Lower lobe of right lung (tissue), 2 donors: ENCODE data around the gene DOCK4. TPM values are rescaled to one million over a fixed set of nuclear protein-coding genes. Genes with fewer than 3 reads are reported as not detected.
"Not testable (repeated sequence)": the region's sequence is repeated elsewhere in the genome, so short reads cannot be mapped to it uniquely, and the experiment has no call there.

ENCODE experiments used
- ATAC-seq, 2 donors: fragments of 200-7000 bp; cut with Tn5 transposase; one replicate each; pipeline ENCODE4 v1.9.1; 2020 to 2022; ENCODE audit warnings: mild to moderate bottlenecking in 2 of 2, moderate library complexity in 2 of 2
- DNase-seq: peaks from one replicate; pipeline ENCODE4 v3.0.0-alpha.2; 2020
- H3K27ac ChIP-seq: fragments of 200-600 bp; one replicate; pipeline ENCODE4 v1.8.0; 2022
- H3K27me3 ChIP-seq: fragments of 200-600 bp; one replicate; pipeline ENCODE4 v1.8.0; 2022; ENCODE audit warnings: low read depth
- H3K36me3 ChIP-seq: fragments of 200-600 bp; one replicate; pipeline ENCODE4 v1.8.0; 2022; ENCODE audit warnings: mild to moderate bottlenecking
- H3K4me1 ChIP-seq: fragments of 200-600 bp; one replicate; pipeline ENCODE4 v1.8.0; 2022
- H3K4me3 ChIP-seq: fragments of 200-600 bp; one replicate; pipeline ENCODE4 v1.8.0; 2022; ENCODE audit warnings: mild to moderate bottlenecking
- H3K9me3 ChIP-seq: fragments of 200-600 bp; one replicate; pipeline ENCODE4 v1.8.0; 2022
- CTCF ChIP-seq: fragments of 200-600 bp; IDR thresholded peaks from one replicate; pipeline ENCODE4 v1.8.0; 2022; ENCODE audit warnings: antibody characterized with exemption, mild to moderate bottlenecking
- intact Hi-C: fragments of 100-400 bp; cut with DNase I; formaldehyde crosslinking; loops from one replicate; pipeline ENCODE4 v1.11.0; 2022
- total RNA-seq: library from RNA; stranded (reverse); fragmentation: NEBNext Ultra II Directional; extraction: Animal tissue kit (Norgen Biotek cat#: 25700); gene quantifications from one replicate; pipeline ENCODE4 v1.2.1, GENCODE V29; 2021
- donor health status: DM: no; HTN: yes; CAD: no; lungs with severe emphysema.

DOCK4 gene
- total RNA-seq, 1 donor from 2014 or later = 78.5 TPM

- TF ChIP-seq CTCF = no peak
- Histone ChIP-seq H3K27me3 (no peaks in the 10 kb centered on the region), H3K36me3 (peaks cover 18% of the 10 kb centered on the region), H3K4me1 (no peaks in the 10 kb centered on the region), H3K9me3 (no peaks in the 10 kb centered on the region), H3K4me3 (no peak overlapping the region), H3K27ac (no peak overlapping the region)
- ATAC-seq (no peak), DNase-seq (no peak)
- intact Hi-C loops = no loop called here
These were observed 286.5 kb downstream of the DOCK4 start for GRCh38 chr7:111919631-111920179.

DNA sequence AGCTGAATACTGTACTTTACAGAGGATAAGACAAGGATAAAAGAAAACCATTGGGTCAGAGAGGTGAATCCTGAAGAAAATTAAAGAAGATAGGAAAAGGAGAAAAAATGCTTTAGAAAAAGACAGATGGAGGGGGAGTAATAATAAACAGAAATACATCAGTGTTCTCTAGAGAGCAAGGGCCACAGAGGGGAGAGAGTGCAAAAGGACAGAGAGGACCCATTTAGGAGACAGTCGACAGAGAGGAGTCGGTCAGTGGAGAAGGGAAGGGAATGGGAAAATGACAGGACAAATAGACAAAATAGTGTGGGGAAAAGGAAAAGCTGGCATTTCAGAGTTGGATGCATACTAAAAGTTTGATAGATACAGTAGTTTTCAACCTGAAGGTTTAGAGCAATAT lies 287.0 kb downstream of the DOCK4 start:
- Histone ChIP-seq H3K36me3 (peaks cover 23% of the 10 kb centered on the region), H3K4me1 (no peaks in the 10 kb centered on the region), H3K9me3 (no peaks in the 10 kb centered on the region), H3K27ac (no peak overlapping the region), H3K27me3 (no peaks in the 10 kb centered on the region), H3K4me3 (no peak overlapping the region)
- no peak for TF ChIP-seq CTCF
- intact Hi-C loops = no loop called here
- ATAC-seq (no peak), DNase-seq (no peak)

DNA sequence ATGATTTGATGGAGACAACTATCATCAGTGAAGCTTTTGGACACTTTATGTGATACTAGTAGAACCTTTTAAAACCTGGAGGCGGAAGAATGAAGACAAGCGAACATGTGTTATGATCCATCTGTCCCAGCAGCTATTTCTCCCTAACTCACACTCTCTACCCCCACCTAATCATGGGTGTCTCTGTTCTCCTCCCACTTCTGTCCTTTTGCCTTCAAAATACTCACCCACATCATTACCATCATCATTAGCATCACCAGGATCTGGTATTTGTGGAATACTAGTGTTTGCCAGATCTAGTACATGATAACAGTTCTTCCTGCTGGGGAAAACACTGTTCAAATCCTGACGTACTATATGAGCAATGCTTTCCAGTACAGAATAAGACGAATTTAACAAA lies 287.7 kb downstream of the DOCK4 start:
- Histone ChIP-seq H3K36me3 (peaks cover 29% of the 10 kb centered on the region), H3K4me3 (no peak overlapping the region), H3K9me3 (no peaks in the 10 kb centered on the region), H3K27ac (no peak overlapping the region), H3K27me3 (no peaks in the 10 kb centered on the region), H3K4me1 (no peaks in the 10 kb centered on the region)
- no peak for TF ChIP-seq CTCF
- no peak for ATAC-seq
- no peak for DNase-seq
- intact Hi-C loops = no loop called here

DNA sequence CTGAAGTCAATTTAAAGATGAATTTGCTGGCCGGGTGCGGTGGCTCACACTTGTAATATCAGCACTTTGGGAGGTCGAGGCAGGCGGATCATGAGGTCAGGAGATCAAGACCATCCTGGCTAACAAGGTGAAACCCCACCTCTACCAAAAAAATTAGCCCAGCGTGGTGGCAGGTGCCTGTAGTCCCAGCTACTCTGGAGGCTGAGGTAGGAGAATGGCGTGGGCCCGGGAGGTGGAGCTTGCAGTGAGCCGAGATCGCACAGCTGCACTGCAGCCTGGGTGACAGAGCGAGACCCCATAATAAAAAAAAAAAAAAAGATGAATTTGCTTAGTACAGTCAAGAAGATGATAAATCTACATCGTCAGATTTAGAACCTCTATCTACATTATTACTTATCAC lies 288.8 kb downstream of the DOCK4 start:
- H3K27ac ChIP-seq, H3K27me3 ChIP-seq, H3K4me1 ChIP-seq, H3K9me3 ChIP-seq, H3K4me3 ChIP-seq, ATAC-seq, DNase-seq, intact Hi-C loops: not testable (repeated sequence)
- H3K36me3 ChIP-seq = peaks cover 29% of the 10 kb centered on the region

DNA sequence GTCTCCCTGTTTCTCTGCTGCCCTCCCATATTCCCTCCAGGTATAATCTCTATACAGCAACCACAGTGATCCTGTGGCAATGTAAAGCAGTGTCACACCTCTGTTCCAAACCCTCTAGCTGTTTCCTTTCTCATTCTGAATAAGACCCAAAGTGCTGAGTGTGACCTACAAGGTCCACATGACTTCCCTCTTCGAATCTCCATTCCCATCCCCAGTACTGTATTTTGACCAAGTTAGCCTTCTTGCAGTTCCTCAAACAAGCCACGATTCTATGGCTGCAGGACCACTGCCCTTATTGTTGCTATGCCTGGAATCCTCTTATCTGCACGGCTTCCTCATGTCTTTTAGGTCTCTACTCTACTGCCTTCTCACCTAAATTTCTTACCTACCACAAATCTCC lies 291.9 kb downstream of the DOCK4 start:
- no peak for TF ChIP-seq CTCF
- Histone ChIP-seq H3K4me3 (no peak overlapping the region), H3K4me1 (peaks cover 5% of the 10 kb centered on the region), H3K9me3 (no peaks in the 10 kb centered on the region), H3K36me3 (peaks cover 38% of the 10 kb centered on the region), H3K27ac (no peak overlapping the region), H3K27me3 (no peaks in the 10 kb centered on the region)
- ATAC-seq (no peak), DNase-seq (no peak)
- intact Hi-C loops = no loop called here

GRCh38 chr7:111911166-111911961 lies 294.8 kb downstream of the DOCK4 start:
- TF ChIP-seq CTCF = no peak
- Histone ChIP-seq H3K9me3 (no peaks in the 10 kb centered on the region), H3K27me3 (no peaks in the 10 kb centered on the region), H3K27ac (no peak overlapping the region), H3K4me3 (no peak overlapping the region), H3K4me1 (peaks cover 5% of the 10 kb centered on the region), H3K36me3 (peaks cover 52% of the 10 kb centered on the region)
- DNase-seq (no peak), ATAC-seq (no peak)
- intact Hi-C loops = no loop called here
